ENCODE results near the gene TBC1D22A.

Gene TBC1D22A

GRCh38 chr22:47194476-47195155 is 432.2 kb downstream of the TBC1D22A start:
- no peak for DNase-seq (ENCODE audit: low read depth in 1 of 2, low spot score in 1 of 2)

- no peak for DNase-seq (ENCODE audit: low read depth in 1 of 2, low spot score in 1 of 2)
These were observed 432.7 kb downstream of the TBC1D22A start for GRCh38 chr22:47195156-47195483.

- DNase-seq (ENCODE audit: low read depth in 1 of 2, low spot score in 1 of 2), result no peak
These were observed 433.2 kb downstream of the TBC1D22A start for GRCh38 chr22:47195484-47196165.

- no peak for DNase-seq (ENCODE audit: low read depth in 1 of 2, low spot score in 1 of 2)
These were observed 433.9 kb downstream of the TBC1D22A start for GRCh38 chr22:47196166-47196849.

- no peak for DNase-seq (ENCODE audit: low read depth in 1 of 2, low spot score in 1 of 2)
These were observed 434.7 kb downstream of the TBC1D22A start for GRCh38 chr22:47196881-47197772.

DNA sequence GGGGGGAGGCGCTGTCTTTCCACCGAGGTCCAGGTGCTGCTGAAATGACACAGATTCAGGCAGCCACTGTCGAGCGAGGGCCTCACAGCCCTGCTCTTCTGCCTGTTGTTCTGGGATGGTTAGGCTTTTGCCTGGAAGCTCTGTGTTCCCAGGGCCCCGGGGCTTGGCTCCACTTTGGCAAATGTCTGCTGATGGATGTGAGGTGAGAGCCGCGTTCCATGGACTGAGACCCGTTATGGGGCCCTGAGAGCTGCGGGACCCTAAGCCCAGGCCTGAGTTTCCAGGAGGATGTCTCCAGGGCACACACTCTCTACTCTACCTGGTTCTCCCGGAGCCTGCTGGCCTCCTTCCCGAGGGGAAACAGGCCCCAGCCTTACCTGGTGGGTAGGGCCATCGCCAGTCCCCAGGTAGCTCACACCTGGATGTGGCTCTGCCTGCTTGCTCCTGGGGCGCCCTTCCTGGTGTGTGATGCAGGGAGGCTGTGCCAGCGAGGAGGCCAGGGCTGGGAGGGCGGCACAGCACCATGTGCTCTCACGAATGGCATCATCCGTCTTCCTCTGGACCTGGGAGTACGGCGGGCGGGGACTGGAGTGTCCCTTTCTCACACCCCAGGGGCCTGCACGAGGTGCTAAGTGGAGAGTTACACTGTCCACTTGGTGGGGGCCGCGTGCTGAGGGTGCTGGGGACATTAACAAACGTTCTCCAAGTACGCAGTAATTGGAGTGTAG is 435.5 kb downstream of the TBC1D22A start:
- no peak for DNase-seq (ENCODE audit: low read depth in 1 of 2, low spot score in 1 of 2)

DNA sequence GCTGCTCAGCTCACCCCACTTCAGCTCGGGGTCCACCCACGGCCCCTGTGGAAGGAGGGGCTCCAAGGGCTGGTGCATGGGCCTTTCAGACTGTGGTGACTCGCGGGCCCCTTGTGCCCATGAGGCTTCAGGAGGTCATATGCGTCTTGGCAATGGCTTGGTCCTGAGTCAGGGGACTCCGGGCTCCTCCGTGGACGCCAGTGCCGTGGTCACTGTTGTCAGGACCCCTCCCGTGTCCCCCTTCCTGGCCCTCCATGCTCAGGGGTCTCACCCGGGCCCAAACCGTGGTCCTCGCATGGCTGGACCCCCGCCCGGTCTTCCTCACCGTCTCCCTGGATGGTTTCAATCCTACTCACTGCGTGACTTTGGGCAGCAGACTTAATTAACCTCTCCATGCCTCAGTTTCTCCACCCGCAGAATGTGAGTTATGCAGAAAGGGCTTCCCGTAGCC is 436.4 kb downstream of the TBC1D22A start:
- DNase-seq (ENCODE audit: low read depth in 1 of 2, low spot score in 1 of 2), result no peak

DNA sequence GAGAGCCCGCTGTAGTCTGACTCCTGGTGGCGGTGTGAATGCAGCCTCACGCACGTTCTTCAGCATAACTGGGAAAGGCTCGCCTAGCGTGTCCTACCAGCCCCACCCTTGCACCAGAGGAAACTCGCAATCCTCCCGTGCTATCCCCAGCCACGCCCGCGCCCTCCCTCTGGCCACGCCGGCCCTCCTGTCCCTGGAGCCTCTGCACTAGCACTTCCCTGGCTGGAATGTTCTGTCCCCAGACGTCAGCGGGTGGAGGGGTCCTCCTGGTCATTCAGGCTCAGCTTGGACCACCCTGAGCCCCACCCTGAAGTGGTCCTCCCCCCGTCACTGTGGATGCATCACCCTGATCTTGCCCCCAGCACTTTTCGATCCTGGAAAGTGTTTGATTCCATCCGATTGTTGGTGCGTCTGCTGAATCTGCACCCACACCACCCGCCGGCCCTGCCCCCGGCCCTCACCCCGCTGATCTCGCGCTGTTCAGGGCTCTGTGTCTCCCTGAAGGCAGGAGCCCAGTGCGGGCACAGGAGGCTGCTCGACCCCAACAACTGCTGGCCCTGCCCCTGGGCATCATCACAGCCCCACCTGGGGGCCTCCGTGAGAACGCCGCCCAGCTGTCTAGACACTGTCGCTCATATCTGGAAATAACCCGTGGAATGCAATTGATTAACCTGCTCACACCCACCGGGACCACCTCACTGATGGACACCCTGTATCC is 437.0 kb downstream of the TBC1D22A start:
- DNase-seq (ENCODE audit: low read depth in 1 of 2, low spot score in 1 of 2), result no peak

GRCh38 chr22:47199979-47200272 is 437.5 kb downstream of the TBC1D22A start:
- DNase-seq (ENCODE audit: low read depth in 1 of 2, low spot score in 1 of 2), result no peak

GRCh38 chr22:47200273-47201051 is 438.0 kb downstream of the TBC1D22A start:
- no peak for DNase-seq (ENCODE audit: low read depth in 1 of 2, low spot score in 1 of 2)

- DNase-seq (ENCODE audit: low read depth in 1 of 2, low spot score in 1 of 2), result no peak
These were observed 438.9 kb downstream of the TBC1D22A start for GRCh38 chr22:47201186-47201995.

- no peak for DNase-seq (ENCODE audit: low read depth in 1 of 2, low spot score in 1 of 2)
These were observed 439.8 kb downstream of the TBC1D22A start for GRCh38 chr22:47201996-47202818.

DNA sequence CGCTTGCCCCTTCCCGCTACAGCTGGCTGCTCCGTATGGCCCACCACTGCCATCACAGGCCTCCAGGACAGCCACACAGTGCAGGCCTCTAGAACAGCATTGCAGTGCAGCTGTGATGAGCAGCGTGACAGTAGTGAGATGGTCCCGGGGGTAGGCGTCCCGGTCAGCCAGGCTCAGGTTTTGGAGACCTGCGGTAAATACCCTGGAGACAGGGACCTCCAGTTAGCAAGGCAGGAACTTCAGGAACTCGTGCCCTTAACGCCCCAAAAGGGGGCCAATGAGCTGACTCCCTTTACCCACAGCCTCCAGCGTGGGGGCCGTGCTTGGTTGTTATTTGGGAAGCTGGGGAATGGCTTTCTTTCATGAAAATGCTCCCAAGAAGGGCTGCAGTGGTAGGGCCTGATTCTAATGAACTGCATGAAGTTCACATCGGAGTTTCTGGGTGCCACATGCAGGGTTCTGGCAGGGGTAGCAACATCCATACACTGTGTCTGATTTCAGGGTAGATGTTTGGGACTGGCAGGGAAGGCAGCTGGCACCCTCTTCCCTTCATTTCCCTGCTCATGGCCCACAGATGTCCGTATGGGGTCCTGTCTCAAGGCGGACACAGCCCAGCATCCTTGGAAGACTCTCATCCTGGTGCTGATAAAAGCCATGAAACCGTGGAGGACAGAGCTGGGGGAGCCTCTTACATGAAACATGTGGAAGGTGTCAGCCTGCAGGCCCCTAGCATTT is 440.5 kb downstream of the TBC1D22A start:
- no peak for DNase-seq (ENCODE audit: low read depth in 1 of 2, low spot score in 1 of 2)

DNA sequence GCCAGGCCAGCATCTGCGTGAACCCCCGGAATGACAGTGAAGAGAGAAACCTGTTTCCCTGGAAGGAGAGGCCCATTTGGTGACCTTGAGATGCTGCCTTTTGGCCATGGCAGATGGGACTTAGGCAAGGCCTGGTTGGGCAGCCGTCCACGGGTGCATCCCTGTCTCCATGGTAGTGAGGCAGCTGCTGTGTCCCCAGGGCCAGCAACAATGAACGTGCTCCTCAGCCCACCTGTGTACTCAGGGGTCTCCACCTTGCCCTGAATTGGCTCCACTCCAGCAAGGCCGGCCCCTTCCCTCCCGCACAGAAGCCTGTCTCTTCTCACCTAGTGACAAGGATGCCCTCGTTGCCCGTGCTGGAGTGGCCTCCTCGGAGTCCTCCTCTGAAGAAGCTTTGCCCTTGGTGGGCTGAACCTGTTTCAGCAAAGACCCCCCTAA is 441.1 kb downstream of the TBC1D22A start:
- no peak for DNase-seq (ENCODE audit: low read depth in 1 of 2, low spot score in 1 of 2)

DNA sequence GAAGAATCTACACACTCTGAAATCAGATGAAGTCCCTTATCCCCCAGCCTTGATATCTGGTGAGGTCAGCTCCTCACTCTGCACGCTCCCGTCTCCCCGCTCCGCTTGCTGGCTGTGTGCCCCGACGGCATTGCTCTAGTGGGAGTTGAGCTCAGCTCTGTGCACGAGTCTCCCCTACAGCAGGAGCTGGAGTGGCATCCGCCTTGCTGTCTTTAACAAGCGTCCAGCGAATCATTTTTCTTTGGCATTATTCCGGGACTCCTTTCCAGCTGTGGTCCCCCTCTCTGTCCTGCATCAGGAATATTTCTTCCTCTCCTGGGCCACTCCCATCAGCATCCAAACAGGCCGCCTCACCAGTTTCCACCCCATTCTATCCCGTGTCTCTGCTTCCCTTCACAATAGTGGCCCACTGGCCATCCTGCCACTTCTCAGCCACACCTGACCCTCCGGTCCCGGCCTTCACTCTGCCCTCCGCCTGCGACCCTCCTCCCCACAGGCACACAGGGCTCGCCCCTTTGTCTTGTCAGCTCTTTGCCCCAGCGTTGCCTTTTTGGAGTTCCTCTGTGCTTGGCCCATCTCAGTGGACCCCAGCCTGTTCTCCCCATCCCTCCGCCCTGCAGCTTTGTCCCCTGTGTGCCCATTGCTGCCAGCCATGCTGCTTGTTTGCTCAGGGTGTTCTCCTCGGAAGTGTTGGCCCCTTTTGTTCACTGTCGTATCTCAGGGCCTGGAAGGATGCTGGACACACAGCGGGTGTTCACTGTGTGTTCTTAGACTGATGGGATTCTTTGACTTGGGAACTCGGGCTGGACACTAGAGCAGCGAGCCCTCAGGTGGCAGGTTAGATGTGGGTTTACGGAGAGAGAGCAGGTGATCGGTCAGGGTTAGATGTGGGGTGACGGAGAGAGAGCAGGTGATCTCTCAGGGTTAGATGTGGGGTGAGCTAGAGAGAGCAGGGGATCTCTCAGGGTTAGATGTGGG is 441.8 kb downstream of the TBC1D22A start:
- no peak for DNase-seq (ENCODE audit: low read depth in 1 of 2, low spot score in 1 of 2)

- no peak for DNase-seq (ENCODE audit: low read depth in 1 of 2, low spot score in 1 of 2)
These were observed 442.6 kb downstream of the TBC1D22A start for GRCh38 chr22:47205081-47205491.
